GM12891 (cell line): Measurements from ENCODE around the gene VPS35L.
"Not testable (repeated sequence)": the region's sequence is repeated elsewhere in the genome, so short reads cannot be mapped to it uniquely, and the experiment has no call there.

Experiments
- DNase-seq: peaks from one replicate; pipeline ENCODE4 v3.0.0; 2011; ENCODE audit warnings: low spot score; ENCODE audit not compliant: insufficient read length
- FAIRE-seq: peaks from 2 replicates; lab custom pipeline; 2011; peaks lifted over from hg19 to GRCh38; lab: Jason Lieb, UNC
- PAX5 ChIP-seq: IDR thresholded peaks from 2 replicates; pipeline ENCODE4 v1.6.1; 2011; ENCODE audit warnings: low read length, moderate library complexity, mild to moderate bottlenecking; ENCODE audit not compliant: insufficient read depth, severe bottlenecking
- POLR2A ChIP-seq: IDR thresholded peaks from 2 replicates; pipeline ENCODE4 v1.6.1; 2011; ENCODE audit warnings: low read depth, low read length, control low read depth
- POLR2AphosphoS5 ChIP-seq: IDR thresholded peaks from 2 replicates; pipeline ENCODE4 v1.6.1; 2011; ENCODE audit warnings: low read depth, low read length, control low read depth
- POU2F2 ChIP-seq: IDR thresholded peaks from 2 replicates; pipeline ENCODE4 v1.6.1; 2011; ENCODE audit warnings: low read depth, mild to moderate bottlenecking, control low read depth, low read length, moderate library complexity
- SPI1 ChIP-seq: IDR thresholded peaks from 2 replicates; pipeline ENCODE4 v1.6.1; 2011; ENCODE audit warnings: low read depth, low read length, control low read depth
- TAF1 ChIP-seq: IDR thresholded peaks from 2 replicates; pipeline ENCODE4 v1.6.1; 2011; ENCODE audit warnings: low read depth, low read length, control low read depth

VPS35L gene

GRCh38 chr16:19708296-19709205 is 153.0 kb downstream of the VPS35L start:
- DNase-seq (no peak), FAIRE-seq (no peak)
- TF ChIP-seq POU2F2 = no peak
- TF ChIP-seq POLR2A = no peak
- no peak for TF ChIP-seq SPI1
- TF ChIP-seq PAX5 = no peak

- no peak for FAIRE-seq
- no peak for TF ChIP-seq POLR2A
- TF ChIP-seq POLR2AphosphoS5 = no peak
- TF ChIP-seq SPI1 = no peak
- no peak for TF ChIP-seq PAX5
- no peak for TF ChIP-seq POU2F2
- no peak for TF ChIP-seq TAF1
- DNase-seq = no peak
These were observed 154.1 kb downstream of the VPS35L start for GRCh38 chr16:19709381-19710136.

GRCh38 chr16:19710191-19710908 is 154.8 kb downstream of the VPS35L start:
- DNase-seq = no peak
- FAIRE-seq = no peak
- TF ChIP-seq SPI1 (no peak), TAF1 (no peak), POLR2A (no peak), POLR2AphosphoS5 (no peak), PAX5 (no peak), POU2F2 (no peak)

GRCh38 chr16:19710991-19711545 is 155.6 kb downstream of the VPS35L start:
- FAIRE-seq = no peak
- no peak for DNase-seq
- TF ChIP-seq TAF1 (no peak), POLR2A (no peak), POLR2AphosphoS5 (no peak; the same call in 1 of the 2 replicates), POU2F2 (no peak), PAX5 (no peak), SPI1 (no peak)

GRCh38 chr16:19711643-19712042 is 156.1 kb downstream of the VPS35L start:
- TF ChIP-seq POU2F2 = no peak
- TF ChIP-seq PAX5 = no peak
- no peak for TF ChIP-seq SPI1
- no peak for TF ChIP-seq TAF1
- TF ChIP-seq POLR2A = no peak
- no peak for TF ChIP-seq POLR2AphosphoS5
- no peak for DNase-seq
- FAIRE-seq = no peak

GRCh38 chr16:19712418-19713058 is 157.0 kb downstream of the VPS35L start:
- no peak for DNase-seq
- no peak for FAIRE-seq
- no peak for TF ChIP-seq PAX5
- TF ChIP-seq POLR2AphosphoS5 = no peak
- TF ChIP-seq SPI1 = no peak
- TF ChIP-seq POLR2A = no peak
- TF ChIP-seq TAF1 = no peak
- no peak for TF ChIP-seq POU2F2

- FAIRE-seq (no peak), DNase-seq (no peak)
- TF ChIP-seq SPI1 (no peak), POU2F2 (no peak), TAF1 (no peak), POLR2A (no peak), POLR2AphosphoS5 (no peak), PAX5 (no peak)
These were observed 158.2 kb downstream of the VPS35L start for GRCh38 chr16:19713697-19714096.

- FAIRE-seq = no peak
- DNase-seq = no peak
- no peak for TF ChIP-seq POLR2A
- TF ChIP-seq POLR2AphosphoS5 = no peak
- no peak for TF ChIP-seq TAF1
These were observed 160.1 kb downstream of the VPS35L start for GRCh38 chr16:19715566-19715965.

GRCh38 chr16:19716183-19716582 is 160.7 kb downstream of the VPS35L start:
- FAIRE-seq (no peak), DNase-seq (no peak)
- TF ChIP-seq PAX5 (no peak), SPI1 (no peak), TAF1 (no peak), POLR2AphosphoS5 (no peak)

GRCh38 chr16:19716728-19717127 is 161.2 kb downstream of the VPS35L start:
- FAIRE-seq = not testable (repeated sequence)

More at GRCh38 chr16:19716728-19717127, 161.2 kb downstream of the VPS35L start:
- not testable (repeated sequence) for DNase-seq
